ENCODE data around the gene HOXA10.

Gene HOXA10

GRCh38 chr7:27171325-27171636, 2.8 kb downstream of the HOXA10 start:
- TF ChIP-seq CTCF (IDR thresholded peaks at IDR 0.05; ENCODE audit: extremely low read depth, missing control alignments) = no peak
- DNase-seq (ENCODE audit: low spot score) = no peak

DNA sequence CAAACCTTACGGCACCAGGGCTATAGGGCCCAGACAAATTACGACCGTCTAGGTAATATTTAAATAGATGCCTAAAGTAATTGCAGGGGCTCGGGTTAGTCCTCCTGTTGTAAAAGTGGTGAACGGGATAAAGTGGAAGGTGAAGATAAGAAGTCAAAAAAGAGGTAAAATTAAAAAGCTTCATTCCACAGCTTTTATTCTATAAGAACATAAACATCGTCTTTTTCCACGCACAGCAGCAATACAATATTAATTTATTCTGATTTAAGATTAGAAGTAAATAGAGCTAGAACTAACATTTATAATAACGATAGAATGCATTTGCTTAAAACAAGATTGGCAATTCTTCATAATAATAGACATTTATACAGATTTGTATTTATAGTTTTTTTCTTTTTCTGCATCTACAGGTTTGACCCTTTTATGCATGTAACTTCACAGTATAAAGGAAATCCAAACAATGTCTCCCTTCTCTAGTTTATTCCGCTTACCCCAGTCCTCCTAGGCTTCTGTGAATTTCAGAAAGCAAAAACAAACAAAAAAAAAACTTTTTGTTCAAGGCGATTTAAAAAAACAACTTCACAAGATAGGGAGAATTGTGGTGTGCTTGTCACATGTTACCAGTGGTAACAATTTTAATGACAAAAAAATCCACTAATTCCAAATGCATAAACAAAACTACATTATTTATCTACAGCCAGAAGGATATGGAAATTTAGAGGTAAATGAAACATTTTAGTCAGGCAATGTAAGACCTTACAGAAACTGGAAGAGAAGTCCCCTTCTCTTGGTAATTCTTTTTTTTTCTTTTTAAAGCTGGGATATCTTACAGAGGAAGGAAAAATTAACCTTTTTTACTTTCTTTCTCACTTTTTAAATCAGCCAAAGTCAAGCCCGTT, 3.4 kb downstream of the HOXA10 start:
- TF ChIP-seq CTCF (IDR thresholded peaks at IDR 0.05; ENCODE audit: extremely low read depth, missing control alignments) = no peak
- DNase-seq (ENCODE audit: low spot score) = no peak

GRCh38 chr7:27169658-27170425, 4.3 kb downstream of the HOXA10 start:
- no peak for DNase-seq (ENCODE audit: low spot score)
- TF ChIP-seq CTCF (IDR thresholded peaks at IDR 0.05; ENCODE audit: extremely low read depth, missing control alignments) = no peak

DNA sequence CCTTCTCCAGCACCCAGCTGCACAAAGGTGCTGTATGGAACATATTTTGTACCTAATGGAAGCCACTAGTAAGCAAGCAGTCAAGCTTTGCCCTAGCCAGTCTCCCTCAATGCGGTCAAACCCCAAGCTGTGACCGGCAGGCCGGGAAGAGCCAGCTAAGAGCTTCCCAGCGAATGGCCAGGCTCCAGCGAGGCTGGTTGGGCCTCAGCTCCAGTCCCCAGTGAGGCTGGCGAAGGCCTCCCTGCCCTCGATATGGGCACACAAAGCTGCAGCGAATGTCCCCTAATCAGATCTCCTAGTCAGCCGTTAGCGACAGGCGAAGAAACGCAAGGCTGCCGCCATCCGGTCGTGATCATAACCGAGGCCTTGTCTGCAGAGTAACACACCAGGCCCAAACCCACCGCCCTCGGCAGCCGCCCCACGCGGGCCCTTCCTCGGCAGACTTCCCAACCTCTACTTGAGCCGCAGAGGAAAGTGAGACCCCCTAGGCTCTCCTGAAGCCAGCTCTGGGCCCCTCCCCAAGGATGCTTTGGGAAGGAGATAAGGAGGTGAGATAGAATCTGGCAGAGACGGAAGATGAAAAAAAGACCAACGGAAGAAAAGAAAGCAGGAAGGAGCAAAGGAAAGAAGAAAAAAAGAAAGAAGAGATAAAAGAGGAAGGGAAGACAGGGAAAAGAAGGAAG, 5.7 kb downstream of the HOXA10 start:
- DNase-seq (ENCODE audit: low spot score) = no peak
- TF ChIP-seq CTCF (IDR thresholded peaks at IDR 0.05; ENCODE audit: extremely low read depth, missing control alignments) = peak; percentile 26

DNA sequence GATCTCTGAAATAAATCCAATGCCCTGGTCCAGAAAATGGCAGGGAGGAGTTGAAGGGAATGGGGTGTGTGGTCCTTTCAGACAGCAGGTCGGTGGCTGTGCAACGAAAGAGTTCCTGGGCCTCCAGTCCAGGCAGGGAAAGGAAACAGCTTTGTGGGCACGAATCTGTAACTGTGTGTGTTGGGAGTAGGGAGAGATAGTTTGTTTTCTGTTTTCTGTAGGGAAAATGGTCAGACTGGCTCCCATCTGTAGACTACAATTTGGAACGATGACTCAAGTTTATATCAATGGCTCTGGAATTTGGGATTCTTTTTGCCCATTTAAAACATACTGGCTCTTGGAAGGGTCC, 6.2 kb downstream of the HOXA10 start:
- DNase-seq (ENCODE audit: low spot score) = no peak
- no peak for TF ChIP-seq CTCF (IDR thresholded peaks at IDR 0.05; ENCODE audit: extremely low read depth, missing control alignments)

DNA sequence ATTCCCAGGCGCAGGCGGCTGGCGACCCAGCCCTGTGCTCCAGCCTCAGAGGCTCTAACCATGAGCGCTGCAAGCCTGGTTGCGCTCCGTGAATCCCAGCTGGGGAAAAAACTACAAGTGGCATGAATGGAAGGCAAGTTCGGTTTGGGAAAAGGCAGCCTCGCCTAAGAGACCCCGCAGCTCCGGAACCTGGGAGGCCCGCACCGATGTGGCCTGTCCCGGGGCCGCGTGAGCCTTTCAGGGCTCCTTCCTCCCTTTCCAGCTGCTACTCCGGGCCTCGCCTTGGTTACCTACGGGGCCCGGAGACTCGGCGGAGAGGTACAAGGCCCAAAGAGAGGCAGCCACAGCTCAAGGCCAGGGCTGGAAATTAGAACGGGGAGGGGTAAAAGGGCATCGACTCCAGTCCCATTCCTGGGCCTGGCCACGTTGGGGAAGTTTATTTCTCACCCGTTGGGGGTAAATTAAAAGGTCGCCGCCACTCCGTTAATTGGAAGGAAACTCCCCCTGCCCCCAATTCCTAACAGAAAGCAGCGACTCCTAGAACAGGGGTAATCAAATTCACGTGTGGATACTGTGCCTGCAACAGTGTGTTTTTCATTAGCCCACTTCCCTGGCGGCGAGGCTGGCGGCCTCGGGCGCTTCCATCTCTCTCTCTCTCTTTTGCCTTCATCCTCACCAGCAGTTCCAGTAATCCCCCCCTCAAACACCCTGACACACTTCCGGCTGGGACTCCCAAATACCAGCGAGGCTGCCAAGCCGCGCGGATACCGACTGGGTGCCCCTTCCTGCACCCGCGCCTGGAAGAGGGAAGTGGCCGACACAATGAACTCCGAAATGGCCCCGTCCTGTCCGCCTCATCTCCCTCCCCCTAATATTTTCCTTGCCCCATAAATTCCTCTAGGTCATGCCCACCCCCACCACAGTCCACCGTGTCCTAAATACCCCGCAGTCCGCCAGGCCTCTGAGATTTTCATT, 7.3 kb downstream of the HOXA10 start:
- TF ChIP-seq CTCF (IDR thresholded peaks at IDR 0.05; ENCODE audit: extremely low read depth, missing control alignments) = no peak
- DNase-seq (ENCODE audit: low spot score) = no peak

Measured in GM20000 (cell line).